GM18499 (cell line): Measurements from ENCODE around the gene DPP10.
"Not testable (repeated sequence)": the region's sequence is repeated elsewhere in the genome, so short reads cannot be mapped to it uniquely, and the experiment has no call there.

Experiments used
- ATAC-seq: cut with Tn5 transposase; IDR thresholded peaks from one replicate; pipeline ENCODE4 v1.9.1; 2021; ENCODE audit warnings: moderate number of reproducible peaks; ENCODE audit not compliant: insufficient read depth, unreplicated experiment

The DPP10 gene

DNA sequence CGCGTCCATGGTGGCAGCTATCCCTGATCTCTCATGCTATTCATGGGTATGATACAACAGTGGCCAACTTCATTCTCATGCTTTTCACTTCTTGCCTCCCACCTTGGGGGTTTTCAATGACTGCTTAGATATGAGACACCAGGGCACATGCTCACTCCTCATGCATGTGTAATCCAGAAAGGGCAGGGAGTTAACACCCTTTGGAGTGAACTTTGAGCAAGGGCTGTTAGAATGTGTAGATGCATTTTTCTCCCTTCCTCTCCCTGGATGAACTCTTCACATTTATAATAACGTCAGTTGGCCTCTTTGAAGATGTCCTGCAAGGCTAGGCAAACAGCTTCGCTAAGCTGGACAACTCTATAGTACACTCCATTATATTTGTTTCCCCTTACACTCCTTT, 56.7 kb downstream of the DPP10 start:
- no peak for ATAC-seq

DNA sequence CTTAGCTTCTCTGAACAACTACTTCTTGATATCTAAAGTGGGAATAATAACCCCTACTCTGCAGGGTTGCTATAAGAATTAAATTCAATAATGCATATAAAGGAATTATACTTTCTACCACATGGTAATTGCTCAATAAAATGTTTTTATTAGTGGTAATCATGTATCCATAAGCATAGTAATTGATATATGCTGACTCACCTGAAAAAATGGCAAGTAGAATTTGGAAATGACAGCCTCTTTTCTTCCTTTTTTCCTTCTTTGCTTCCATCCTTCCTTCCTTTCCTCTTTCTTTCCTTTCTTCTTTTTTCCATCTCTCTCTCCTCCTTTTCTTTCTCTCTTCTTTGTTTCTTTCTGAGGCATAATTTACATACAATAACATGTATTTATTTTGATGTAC, 65.3 kb downstream of the DPP10 start:
- ATAC-seq, result no peak

GRCh38 chr2:114515882-114516281, 73.4 kb downstream of the DPP10 start:
- ATAC-seq, result no peak

DNA sequence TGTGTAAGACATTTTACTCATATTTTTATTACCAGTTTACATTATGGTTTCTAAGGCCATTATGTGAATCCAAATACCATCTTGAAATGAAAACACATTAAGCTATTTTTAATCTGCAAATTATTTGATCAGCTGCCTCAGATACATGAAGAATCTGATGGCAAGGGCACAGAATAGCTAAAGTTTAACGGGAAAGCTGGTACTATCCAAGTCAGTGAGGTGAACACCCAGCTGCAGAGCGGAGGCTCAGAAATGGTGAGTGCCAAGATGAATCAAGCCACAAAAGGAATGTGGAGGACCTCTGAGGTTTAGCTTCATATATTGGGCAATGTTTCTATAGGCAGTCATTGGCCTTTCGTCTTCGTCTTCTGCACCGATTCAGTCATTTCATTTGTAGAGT, 75.1 kb downstream of the DPP10 start:
- ATAC-seq, result no peak

DNA sequence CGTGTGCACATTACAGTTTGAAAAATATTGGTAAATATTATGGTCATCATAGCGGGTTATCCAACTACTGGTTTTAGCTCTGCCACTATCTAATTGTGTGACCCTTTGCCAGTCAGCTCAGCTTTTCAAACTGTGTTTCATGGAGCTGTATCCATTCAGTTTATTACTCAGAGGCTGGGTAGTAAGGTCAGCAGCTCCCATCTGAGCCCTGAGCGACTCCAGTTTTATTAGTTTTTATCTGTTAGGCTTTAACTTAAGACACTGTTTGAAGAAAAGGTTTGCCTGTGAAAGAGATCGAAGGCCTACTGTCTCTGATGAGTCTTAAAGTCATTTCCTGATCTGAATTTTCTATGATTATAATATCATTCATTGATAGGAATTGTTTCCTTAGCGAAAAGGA, 76.3 kb downstream of the DPP10 start:
- ATAC-seq, result no peak

- not testable (repeated sequence) for ATAC-seq
These were observed 80.2 kb downstream of the DPP10 start for GRCh38 chr2:114522612-114523011.

DNA sequence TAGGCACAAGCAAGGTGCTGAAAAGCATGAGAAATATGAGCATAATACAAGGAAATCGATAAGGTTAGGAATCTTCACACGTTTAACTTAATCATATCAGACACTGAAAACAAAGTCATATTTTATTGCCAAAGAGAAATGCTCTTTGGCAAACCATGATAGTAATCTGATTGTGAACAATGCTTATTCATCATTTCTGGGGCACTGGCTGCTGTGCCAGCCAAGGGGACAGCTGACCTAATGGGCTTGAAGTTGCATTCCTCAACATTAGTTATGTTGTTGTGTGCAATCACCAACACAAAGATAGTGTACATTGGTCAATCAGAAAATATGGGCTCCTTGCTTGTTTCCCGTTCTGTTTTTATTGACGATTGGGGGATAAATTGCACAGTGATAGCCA, 83.5 kb downstream of the DPP10 start:
- ATAC-seq, result no peak

DNA sequence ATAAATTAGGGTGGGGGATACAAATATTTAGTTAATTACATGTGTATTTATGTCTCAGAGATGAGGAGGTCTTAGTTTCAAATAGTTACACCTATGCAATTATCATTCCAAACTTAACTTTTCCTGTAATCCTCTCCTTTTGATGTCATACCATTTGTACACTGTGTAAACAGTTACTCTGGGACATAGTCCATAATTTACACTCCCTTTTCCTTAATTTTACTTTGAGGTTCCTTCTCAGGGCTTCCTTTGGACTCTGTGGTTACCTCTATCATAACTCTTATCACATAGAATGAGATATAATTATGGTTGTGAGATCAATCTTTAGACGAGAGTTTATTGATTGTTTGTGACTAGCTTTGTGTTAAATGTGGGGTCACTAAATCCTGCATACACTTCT, 84.4 kb downstream of the DPP10 start:
- ATAC-seq, result no peak

GRCh38 chr2:114527330-114527983, 85.0 kb downstream of the DPP10 start:
- no peak for ATAC-seq

DNA sequence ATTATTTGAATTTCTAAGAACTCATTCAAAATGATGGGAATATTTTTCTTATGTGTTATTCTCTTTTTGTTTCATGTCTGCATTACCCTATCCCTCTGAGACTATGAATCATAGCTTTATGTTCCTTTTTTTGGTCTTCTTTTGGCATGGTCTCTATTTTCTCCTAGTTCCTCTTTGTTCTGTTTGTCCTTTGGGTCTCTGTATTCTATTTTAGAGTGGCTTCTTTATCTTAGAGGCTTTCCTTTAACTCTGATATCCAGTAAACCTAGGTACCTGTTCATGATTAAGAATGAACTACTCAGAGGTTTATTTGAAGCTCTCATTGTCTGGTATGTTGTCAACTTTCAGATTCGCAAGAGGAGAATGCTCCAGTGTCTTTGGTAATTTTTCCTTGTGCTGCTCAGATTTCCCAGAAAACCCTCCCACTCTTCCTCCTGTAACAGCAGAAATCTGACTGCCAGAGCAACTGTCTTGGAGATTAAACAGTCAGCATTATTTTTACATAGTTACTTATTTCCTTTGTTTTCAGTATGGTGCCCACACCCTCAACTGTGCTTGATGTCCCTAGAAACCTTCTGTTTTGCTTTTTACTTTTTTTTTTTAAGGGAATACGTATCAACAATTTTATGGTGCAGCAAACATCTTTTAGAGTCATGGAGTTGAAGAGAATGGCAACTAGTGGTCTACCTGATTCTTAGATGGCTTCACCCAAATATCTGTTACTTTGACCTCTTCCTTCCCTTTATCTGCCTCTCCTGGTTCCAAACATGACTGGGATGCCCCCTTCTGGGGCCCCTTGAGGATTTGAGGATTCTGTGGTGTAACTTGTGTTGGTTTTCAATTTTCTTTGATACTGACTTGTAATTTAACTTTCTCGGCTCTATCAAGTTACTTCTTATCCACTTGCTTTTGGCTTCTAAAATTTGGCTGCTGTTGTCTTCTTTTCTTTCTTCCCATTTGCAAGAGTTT, 92.0 kb downstream of the DPP10 start:
- no peak for ATAC-seq

DNA sequence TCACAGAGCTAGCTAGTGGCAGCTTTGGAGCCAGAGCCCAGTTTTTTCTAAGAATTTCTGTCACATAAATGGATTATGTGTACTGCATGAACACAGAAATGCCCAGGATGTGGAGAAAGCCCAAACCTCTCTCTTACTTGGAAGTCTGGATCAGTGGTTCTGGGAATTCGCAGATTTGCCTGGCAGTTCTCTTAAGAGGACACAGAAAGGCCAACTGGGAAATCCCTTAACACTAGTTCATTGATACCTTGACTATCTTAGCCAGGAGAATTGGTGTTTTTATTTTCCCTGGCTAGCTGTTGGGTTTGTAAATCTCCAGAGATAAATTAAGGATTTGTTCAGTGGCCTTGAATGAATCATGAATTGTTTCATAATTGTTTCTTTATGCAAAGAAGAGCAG, 95.3 kb downstream of the DPP10 start:
- no peak for ATAC-seq

DNA sequence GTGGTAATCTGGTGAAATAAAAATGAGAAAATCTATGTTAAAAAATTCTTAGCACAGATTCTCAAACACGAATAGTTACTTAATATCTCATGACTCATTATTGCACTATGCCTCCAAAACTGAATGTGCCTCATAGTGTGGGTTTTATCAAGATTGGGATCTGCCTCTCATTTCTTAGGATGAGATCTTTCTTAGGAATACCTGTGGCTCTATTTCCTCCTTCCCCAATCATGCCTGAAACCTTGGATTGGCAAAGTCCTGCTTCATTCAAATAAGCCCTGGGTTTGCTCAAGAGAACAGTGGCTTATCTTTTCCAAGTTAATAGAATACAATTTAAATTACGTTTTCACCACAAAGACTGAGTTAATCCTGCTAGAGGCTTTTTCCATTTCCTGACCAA, 100.3 kb downstream of the DPP10 start:
- ATAC-seq, result no peak

DNA sequence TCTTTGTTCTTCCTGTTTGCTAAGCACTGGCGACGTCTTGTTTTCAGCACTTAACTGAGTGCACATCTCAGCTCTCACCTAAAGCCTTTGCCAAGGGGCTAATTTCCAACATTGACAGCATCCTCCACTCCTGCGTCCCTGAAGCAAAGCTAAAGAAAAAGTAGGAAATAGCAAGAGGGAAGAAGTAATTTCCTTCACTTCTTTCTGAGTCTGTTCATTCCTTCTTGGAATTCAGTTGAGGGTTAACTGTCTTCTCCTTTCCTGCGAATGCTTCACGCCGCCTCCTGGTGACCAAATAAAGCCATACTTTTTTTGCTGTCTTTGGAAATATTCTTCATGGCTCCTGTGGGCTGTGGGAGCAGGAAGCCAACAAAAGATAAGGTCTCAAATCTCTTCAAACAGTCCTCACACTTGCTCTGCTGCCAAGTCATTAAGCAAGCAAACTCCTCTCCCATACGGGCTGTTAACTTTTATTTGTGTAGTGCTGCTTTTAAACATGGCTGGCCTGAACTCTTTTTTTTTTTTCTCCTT, 100.9 kb downstream of the DPP10 start:
- no peak for ATAC-seq

- ATAC-seq, result no peak
These were observed 102.6 kb downstream of the DPP10 start for GRCh38 chr2:114545052-114545451.

GRCh38 chr2:114546531-114546930, 104.1 kb downstream of the DPP10 start:
- no peak for ATAC-seq

DNA sequence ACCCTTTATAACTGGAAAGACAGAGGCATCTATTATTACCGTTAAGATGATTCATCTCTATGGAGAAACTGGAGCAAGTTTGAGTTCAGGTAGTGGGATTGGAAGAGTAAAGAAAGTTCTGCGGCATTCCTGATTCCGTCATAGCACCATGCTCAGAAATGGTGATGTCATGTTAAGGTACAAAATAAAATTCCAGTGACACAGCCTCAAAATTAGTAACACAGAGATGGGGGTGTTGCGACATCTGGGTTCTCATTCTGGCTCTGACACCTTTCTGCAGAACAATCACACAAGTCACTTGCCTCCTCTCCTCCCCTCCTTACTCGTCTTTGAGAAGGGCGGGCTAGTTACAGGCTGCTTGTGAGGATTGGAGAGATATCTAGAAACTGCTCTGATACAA, 105.7 kb downstream of the DPP10 start:
- no peak for ATAC-seq

DNA sequence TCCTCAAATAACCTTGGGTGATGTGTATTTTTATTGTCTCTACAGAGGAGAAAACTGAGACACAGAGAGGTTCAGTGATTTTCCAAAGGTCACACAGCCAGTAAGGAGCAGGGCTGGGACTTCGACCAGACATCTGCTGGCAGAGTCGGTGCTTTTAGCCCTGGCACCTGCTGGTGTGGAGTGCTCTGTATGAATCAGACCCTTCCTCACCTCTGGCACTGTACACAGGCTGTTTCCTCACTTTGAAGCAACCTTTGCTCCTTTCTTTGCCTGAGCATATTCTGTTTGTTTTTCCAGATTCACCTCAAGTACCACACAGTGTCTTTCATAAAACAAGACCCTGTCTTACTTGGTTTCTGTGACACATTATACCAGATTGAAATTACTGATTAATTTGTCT, 107.9 kb downstream of the DPP10 start:
- no peak for ATAC-seq

DNA sequence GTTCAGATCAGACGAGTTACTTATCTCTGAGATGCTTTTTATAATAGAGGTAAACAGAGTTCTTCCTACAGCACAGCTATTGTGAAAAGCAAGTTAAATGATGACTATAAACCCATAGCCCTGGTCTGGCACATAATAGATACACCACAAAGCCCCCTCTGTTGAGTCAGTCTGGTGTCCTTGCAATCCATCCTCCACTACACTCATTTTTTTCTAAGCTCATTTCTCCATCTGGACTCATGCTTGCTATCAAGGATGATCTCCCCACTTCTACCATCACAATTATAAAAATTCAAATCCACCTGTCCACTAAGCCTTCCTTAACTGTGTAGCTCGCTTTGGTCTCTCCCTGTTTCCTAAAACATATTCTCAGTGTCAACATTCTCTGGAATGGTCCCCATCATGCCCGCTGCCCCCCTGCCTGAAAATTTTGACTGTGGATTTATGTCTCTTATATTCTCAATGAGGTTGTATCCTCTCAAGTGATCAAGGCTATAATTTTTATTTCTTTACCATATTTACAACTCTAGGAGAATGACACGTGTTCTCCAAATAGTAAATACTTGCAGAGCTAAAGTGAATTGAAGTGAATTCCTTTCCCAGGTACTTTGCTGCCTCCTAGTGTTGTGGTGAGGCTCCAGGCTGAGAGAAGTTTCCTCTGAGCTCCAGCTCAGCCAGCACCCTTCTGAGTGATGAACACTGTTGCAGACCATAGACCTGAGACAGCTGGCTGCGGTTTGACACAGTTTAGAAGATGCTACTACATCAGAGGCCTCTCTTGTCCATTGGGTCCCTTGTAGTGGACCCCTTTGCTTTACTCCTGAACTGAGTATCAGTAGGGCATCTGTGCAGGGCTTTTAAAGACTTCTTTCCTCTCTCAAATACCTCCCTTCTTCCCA, 108.7 kb downstream of the DPP10 start:
- ATAC-seq, result no peak

- ATAC-seq, result no peak
These were observed 110.6 kb downstream of the DPP10 start for GRCh38 chr2:114553027-114553426.

DNA sequence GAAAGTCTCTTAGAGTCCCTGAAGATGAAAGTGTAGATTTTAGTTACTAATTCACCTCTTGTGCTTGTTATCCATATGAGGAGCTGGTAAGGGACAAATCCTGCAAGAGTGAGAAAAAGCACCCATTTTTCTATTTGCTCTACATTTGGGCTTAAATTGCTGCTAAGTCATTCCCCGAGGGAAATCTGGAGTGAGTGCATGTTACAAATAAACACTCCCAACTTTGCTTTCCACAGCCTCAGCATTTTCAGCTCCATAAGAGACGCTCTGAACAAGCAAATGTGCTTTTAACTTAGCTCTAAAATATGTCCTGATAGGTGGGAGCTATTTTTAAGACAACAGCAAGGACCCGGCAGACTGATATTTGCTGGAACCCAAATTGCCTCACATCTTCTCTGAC, 126.7 kb downstream of the DPP10 start:
- no peak for ATAC-seq
